GM19467 (cell line): ENCODE measurements around the gene MED23.
"Not testable (repeated sequence)": the region's sequence is repeated elsewhere in the genome, so short reads cannot be mapped to it uniquely, and the experiment has no call there.

Experiments
- ATAC-seq: cut with Tn5 transposase; IDR thresholded peaks from one replicate; pipeline ENCODE4 v1.9.1; 2021; ENCODE audit warnings: mild to moderate bottlenecking, moderate library complexity; ENCODE audit not compliant: unreplicated experiment

Gene MED23

GRCh38 chr6:131574686-131575085, 53.4 kb downstream of the MED23 start:
- ATAC-seq: no peak

- ATAC-seq: no peak
Observed at GRCh38 chr6:131574133-131574532, 53.9 kb downstream of the MED23 start.

- no peak for ATAC-seq
Observed at GRCh38 chr6:131572686-131573415, 55.2 kb downstream of the MED23 start, which contains the start of gene ARG1. TSS of gene ARG1 (plus strand) at chr6:131573226. CDS start at chr6:131573283, 57 bp downstream.

GRCh38 chr6:131568726-131569125, 59.3 kb downstream of the MED23 start:
- ATAC-seq: no peak

GRCh38 chr6:131565056-131565455, 63.0 kb downstream of the MED23 start:
- no peak for ATAC-seq

GRCh38 chr6:131561925-131562707, 65.9 kb downstream of the MED23 start:
- ATAC-seq: no peak

GRCh38 chr6:131558922-131559321, 69.1 kb downstream of the MED23 start:
- no peak for ATAC-seq

GRCh38 chr6:131555992-131556391, 72.0 kb downstream of the MED23 start:
- no peak for ATAC-seq

- no peak for ATAC-seq
Observed at GRCh38 chr6:131552572-131552971, 75.5 kb downstream of the MED23 start.

GRCh38 chr6:131551902-131552301, 76.1 kb downstream of the MED23 start:
- no peak for ATAC-seq

GRCh38 chr6:131549811-131550210, 78.2 kb downstream of the MED23 start:
- no peak for ATAC-seq

- ATAC-seq: no peak
Observed at GRCh38 chr6:131548441-131548840, 79.6 kb downstream of the MED23 start.

- ATAC-seq: no peak
Observed at GRCh38 chr6:131547488-131547887, 80.6 kb downstream of the MED23 start.

- no peak for ATAC-seq
Observed at GRCh38 chr6:131545317-131545716, 82.7 kb downstream of the MED23 start.

- not testable (repeated sequence) for ATAC-seq
Observed at GRCh38 chr6:131538615-131539014, 89.4 kb downstream of the MED23 start.

- ATAC-seq: no peak
Observed at GRCh38 chr6:131532580-131533039, 95.4 kb downstream of the MED23 start.

- not testable (repeated sequence) for ATAC-seq
Observed at GRCh38 chr6:131531681-131532080, 96.4 kb downstream of the MED23 start.

- ATAC-seq: not testable (repeated sequence)
Observed at GRCh38 chr6:131530936-131531335, 97.1 kb downstream of the MED23 start.

- ATAC-seq: no peak
Observed at GRCh38 chr6:131524695-131525336, 103.2 kb downstream of the MED23 start.

GRCh38 chr6:131523988-131524673, 103.9 kb downstream of the MED23 start:
- no peak for ATAC-seq
